Heart left ventricle (tissue), 16 donors: ENCODE measurements around the gene EHD4. TPM values are rescaled to one million over a fixed set of nuclear protein-coding genes. Genes with fewer than 3 reads are reported as not detected.

ENCODE experiments used
- ATAC-seq, 4 donors: fragments of 200-7000 bp; cut with Tn5 transposase; one replicate each; pipeline ENCODE4 v1.9.1; 2020 to 2022; ENCODE audit warnings: moderate library complexity in 4 of 4, mild to moderate bottlenecking in 3 of 4, moderate number of reproducible peaks in 1 of 4
- DNase-seq, 5 donors: peaks; one replicate each; pipeline ENCODE4 v3.0.0-alpha.2; 2020
- H3K27ac ChIP-seq, 12 donors: fragments of 200-600 bp; sonication (generic) in 4 of 12; one replicate each; pipeline versions ENCODE4 v1.5.0 to v1.8.0; 2016 to 2022; ENCODE audit warnings: mild to moderate bottlenecking in 2 of 12
- H3K27me3 ChIP-seq, 9 donors: fragments of 200-600 bp; sonication (generic) in 2 of 9; one replicate each; pipeline versions ENCODE4 v1.5.1 to v1.8.0; 2016 to 2022; ENCODE audit warnings: mild to moderate bottlenecking in 3 of 9
- H3K36me3 ChIP-seq, 9 donors: fragments of 200-600 bp; sonication (generic) in 2 of 9; one replicate each; pipeline versions ENCODE4 v1.5.0 to v1.8.0; 2018 to 2022; ENCODE audit warnings: mild to moderate bottlenecking in 2 of 9
- H3K4me1 ChIP-seq, 12 donors: fragments of 200-600 bp; sonication (generic) in 4 of 12; one replicate each; pipeline versions ENCODE4 v1.5.0 to v1.8.0; 2016 to 2022; ENCODE audit warnings: mild to moderate bottlenecking in 3 of 12
- H3K4me3 ChIP-seq, 12 donors: fragments of 200-600 bp; sonication (generic) in 4 of 12; one replicate each; pipeline versions ENCODE4 v1.5.0 to v1.8.0; 2017 to 2022; ENCODE audit warnings: mild to moderate bottlenecking in 9 of 12, moderate library complexity in 4 of 12
- H3K9me3 ChIP-seq, 12 donors: fragments of 200-600 bp; sonication (generic) in 4 of 12; one replicate each; pipeline versions ENCODE4 v1.5.0 to v1.8.0; 2016 to 2022; ENCODE audit warnings: mild to moderate bottlenecking in 1 of 12
- CTCF ChIP-seq, 12 donors: fragments of 200-600 bp; sonication (generic) in 4 of 12; IDR thresholded peaks; one replicate each; pipeline versions ENCODE4 v1.5.0 to v1.8.0; 2018 to 2022; ENCODE audit warnings: antibody characterized with exemption in 12 of 12, mild to moderate bottlenecking in 5 of 12
- POLR2A ChIP-seq, 2 donors: fragments of 450-650 bp; IDR thresholded peaks; one replicate each; pipeline ENCODE4 v1.6.1; 2017; ENCODE audit warnings: antibody characterized with exemption in 2 of 2, mild to moderate bottlenecking in 2 of 2, moderate library complexity in 2 of 2
- WGBS, 4 donors: extraction: QIAGEN DNeasy Blood & Tissue Kit in 2 of 4; methylation state at CpG; one replicate each; pipeline versions ENCODE4 v1.1.5 to v1.1.7; 2013 to 2018; 5-methylcytosine and 5-hydroxymethylcytosine counted together
- intact Hi-C, 10 donors: fragments of 100-400 bp; cut with DNase I; formaldehyde crosslinking; loops; one replicate each; pipeline versions ENCODE4 v1.11.1 to v1.14.2; 2022
- polyA plus RNA-seq, 2 donors: library from polyadenylated mRNA; stranded (reverse); fragments of 200-250 nt; gene quantifications; one replicate each; pipeline ENCODE4 v1.2.3, GENCODE V29; 2013
- total RNA-seq, 9 donors: library from RNA; depleted of rRNA in 2 of 9; stranded (reverse); fragments of >200 nt in 2 of 9; fragmentation: NEBNext Ultra II Directional in 3 of 9; extraction: Animal tissue kit (Norgen Biotek cat#: 25700) in 3 of 9; gene quantifications; one replicate each; pipeline versions ENCODE4 v1.1.0 to v1.2.4, GENCODE V29; 2016 to 2023
- donor health status: ischemic (EF 13 %, LVEDD 7.1; RV severe dilation, severe dysfunction).
- donor health status: healthy with polysubstance abuse.
- donor health status: DM: no; HTN: yes; CAD: no.
- donor health status: DM: no; HTN: no; CAD: no.
- donor health status: ischemic (EF 25% LVEDD 6.9; RV normal size, moderate dysfunction).
- donor health status: ischemic (EF 25% LVEDD 5.7; RV mildly dilated, moderate dysfunction).
- donor health status: healthy.
- donor health status: DM: yes; HTN: yes; CAD: no.
- donor health status: ischemic (EF 35%, LVEDD 5.7; RV mildly dilated, moderate dysfunction).
- donor health status: nonischemic (EF 11% LVEDD 7.7; RV severe dilation, severe dysfunction).
- donor health status: DM: yes; HTN: yes; CAD: no.
- donor health status: PGD.
- donor health status: ischemic (EF 29% LVEDD 5.4; RV normal size, mild dysfunction).
- donor health status: nonischemic (EF 23%, LVEDD 6.1; RV moderate dilation, normal function).

EHD4 gene
- total and polyA plus RNA-seq, 11 donors: 25.6 to 70.8 (median 43.9) TPM

- TF ChIP-seq CTCF (IDR thresholded peaks at IDR 0.05): no peak
- TF ChIP-seq POLR2A (IDR thresholded peaks at IDR 0.05): no peak
- no peak overlapping the region for H3K4me3 ChIP-seq
- 44 to 55% (median 52%) methylated on average over 16 of the region's 16 CpGs for WGBS, 4 donors
- peak overlapping the region in 11 of 12 donors; percentile 43 to 93 (median 69) for H3K27ac ChIP-seq
- no peaks in the 10 kb centered on the region for H3K27me3 ChIP-seq
- no peaks in the 10 kb centered on the region for H3K9me3 ChIP-seq
- intact Hi-C loops: loop anchor here in 4 of 10 donors (5.0 kb wide), 2 partner anchors 35 to 40 kb away; partner anchors contain the start of gene EHD4 (in 1 of the 4)
- ATAC-seq: no peak
- H3K36me3 ChIP-seq: peaks cover 0 to 18% (median 0%) of the 10 kb centered on the region in 9 donors
- DNase-seq: peak in 1 of 5 donors; percentile 24
- peaks cover 36 to 100% (median 90%) of the 10 kb centered on the region in 12 donors for H3K4me1 ChIP-seq
Measured at GRCh38 chr15:41932511-41933289, 39.7 kb downstream of the EHD4 start.

- WGBS, 4 donors: 91 to 97% (median 94%) methylated on average over 9 of the region's 9 CpGs
- ATAC-seq (no peak), DNase-seq (no peak)
- Histone ChIP-seq H3K4me1 (peaks cover 42 to 100% (median 90%) of the 10 kb centered on the region in 12 donors), H3K9me3 (no peaks in the 10 kb centered on the region), H3K36me3 (peaks cover 0 to 17% (median 0%) of the 10 kb centered on the region in 9 donors), H3K4me3 (no peak overlapping the region), H3K27ac (peak overlapping the region in 8 of 12 donors; percentile 43 to 93 (median 70)), H3K27me3 (no peaks in the 10 kb centered on the region)
- no peak for TF ChIP-seq POLR2A (IDR thresholded peaks at IDR 0.05)
- no peak for TF ChIP-seq CTCF (IDR thresholded peaks at IDR 0.05)
- intact Hi-C loops: loop anchor here in 4 of 10 donors (5.0 kb wide), 2 partner anchors 35 to 40 kb away; partner anchors contain the start of gene EHD4 (in 1 of the 4)
Measured at GRCh38 chr15:41932101-41932500, 40.3 kb downstream of the EHD4 start.

- ATAC-seq (no peak), DNase-seq (no peak)
- no peaks in the 10 kb centered on the region for H3K27me3 ChIP-seq
- H3K36me3 ChIP-seq: peaks cover 0 to 21% (median 0%) of the 10 kb centered on the region in 9 donors
- H3K4me3 ChIP-seq: no peak overlapping the region
- H3K4me1 ChIP-seq: peaks cover 50 to 100% (median 93%) of the 10 kb centered on the region in 12 donors
- TF ChIP-seq POLR2A (IDR thresholded peaks at IDR 0.05): no peak
- no peak for TF ChIP-seq CTCF (IDR thresholded peaks at IDR 0.05)
- no peaks in the 10 kb centered on the region for H3K9me3 ChIP-seq
- 71 to 86% (median 75%) methylated on average over 2 of the region's 2 CpGs for WGBS, 4 donors
- intact Hi-C loops: loop anchor here in 4 of 10 donors (5.0 kb wide), 2 partner anchors 36 to 41 kb away; partner anchors contain the start of gene EHD4 (in 1 of the 4)
- H3K27ac ChIP-seq: peak overlapping the region in 11 of 12 donors; percentile 65 to 87 (median 78)
Measured at GRCh38 chr15:41930867-41931222, 41.5 kb downstream of the EHD4 start.

- intact Hi-C loops: loop anchor here in 4 of 10 donors (5.0 kb wide), 2 partner anchors 37 to 42 kb away; partner anchors contain the start of gene EHD4 (in 1 of the 4)
- TF ChIP-seq CTCF (IDR thresholded peaks at IDR 0.05) (peak in 9 of 12 donors; percentile 12 to 52 (median 25)), POLR2A (IDR thresholded peaks at IDR 0.05) (no peak)
- ATAC-seq: peak; percentile 20 to 76 (median 55)
- 34 to 46% (median 39%) methylated on average over 8 of the region's 8 CpGs for WGBS, 4 donors
- Histone ChIP-seq H3K4me3 (no peak overlapping the region), H3K4me1 (peaks cover 49 to 100% (median 94%) of the 10 kb centered on the region in 12 donors), H3K9me3 (no peaks in the 10 kb centered on the region), H3K27ac (peak overlapping the region in 11 of 12 donors; percentile 65 to 87 (median 78)), H3K36me3 (peaks cover 0 to 25% (median 0%) of the 10 kb centered on the region in 9 donors), H3K27me3 (no peaks in the 10 kb centered on the region)
- DNase-seq: peak in 2 of 5 donors; percentile 80 to 84
Measured at GRCh38 chr15:41930221-41930866, 42.0 kb downstream of the EHD4 start.
